ENCODE results near the gene NPEPL1.

GRCh38 chr20:58667975-58668374, 24.6 kb upstream of the NPEPL1 start:
- TF ChIP-seq TCF3 (IDR thresholded peaks at IDR 0.05; ENCODE audit: borderline replicate concordance, insufficient read depth, low read depth, low read length) (no peak), CTCF (IDR thresholded peaks at IDR 0.05 in 2 of 3, conservative IDR thresholded peaks at IDR 0.05 in 1 of 3; ENCODE audit: control insufficient read depth in 2 of 3, extremely low read depth in 1 of 3, insufficient read depth in 1 of 3, low read depth in 3 of 3, low read length in 3 of 3) (no peak), HDAC6 (IDR thresholded peaks at IDR 0.05; ENCODE audit: unreplicated experiment) (no peak), BHLHE40 (IDR thresholded peaks at IDR 0.05; ENCODE audit: borderline replicate concordance in 1 of 2, low read depth in 2 of 2, low read length in 1 of 2) (no peak), TAF1 (IDR thresholded peaks at IDR 0.05; ENCODE audit: borderline replicate concordance, low read depth, low read length) (no peak), NRF1 (conservative IDR thresholded peaks at IDR 0.05; ENCODE audit: low read depth, low read length) (no peak), POLR2AphosphoS5 (IDR thresholded peaks at IDR 0.05; ENCODE audit: low read length) (no peak), RAD21 (IDR thresholded peaks at IDR 0.05; ENCODE audit: insufficient read depth, low read depth, low read length) (no peak), RCOR1 (conservative IDR thresholded peaks at IDR 0.05; ENCODE audit: low read depth, low read length) (no peak), ATF2 (IDR thresholded peaks at IDR 0.05; ENCODE audit: low read length) (no peak), ATF3 (IDR thresholded peaks at IDR 0.05; ENCODE audit: borderline replicate concordance, extremely low read depth, low read depth, low read length) (no peak)

All from GM12878 (cell line).